Measurements from ENCODE around the gene LASP1.
"Not testable (repeated sequence)": the region's sequence is repeated elsewhere in the genome, so short reads cannot be mapped to it uniquely, and the experiment has no call there.

The LASP1 gene

GRCh38 chr17:38940404-38940803 lies 70.5 kb downstream of the LASP1 start:
- no peak for DNase-seq

- no peak for DNase-seq
Measured at GRCh38 chr17:38942696-38943334, 73.0 kb downstream of the LASP1 start.

GRCh38 chr17:38943607-38944006 lies 73.7 kb downstream of the LASP1 start:
- no peak for DNase-seq

DNA sequence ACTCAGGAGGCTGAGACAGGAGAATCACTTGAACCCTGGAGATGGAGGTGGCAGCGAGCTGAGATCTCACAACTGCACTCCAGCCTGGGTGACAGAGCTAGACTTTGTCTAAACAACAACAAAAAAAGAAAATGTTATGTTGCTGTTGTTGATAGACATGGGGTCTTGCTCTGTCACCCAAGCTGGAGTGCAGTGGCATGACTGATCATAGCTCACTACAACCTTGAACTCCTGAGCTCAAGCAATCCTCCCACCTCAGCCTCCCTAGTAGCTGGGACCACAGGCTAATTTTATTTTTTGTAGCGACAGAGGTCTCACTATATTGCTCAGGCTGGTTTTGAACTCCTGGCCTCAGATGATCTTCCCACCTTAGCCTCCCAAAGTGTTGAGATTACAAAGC lies 77.3 kb downstream of the LASP1 start:
- DNase-seq: no peak

- not testable (repeated sequence) for DNase-seq
Measured at GRCh38 chr17:38953800-38954199, 83.9 kb downstream of the LASP1 start.

DNA sequence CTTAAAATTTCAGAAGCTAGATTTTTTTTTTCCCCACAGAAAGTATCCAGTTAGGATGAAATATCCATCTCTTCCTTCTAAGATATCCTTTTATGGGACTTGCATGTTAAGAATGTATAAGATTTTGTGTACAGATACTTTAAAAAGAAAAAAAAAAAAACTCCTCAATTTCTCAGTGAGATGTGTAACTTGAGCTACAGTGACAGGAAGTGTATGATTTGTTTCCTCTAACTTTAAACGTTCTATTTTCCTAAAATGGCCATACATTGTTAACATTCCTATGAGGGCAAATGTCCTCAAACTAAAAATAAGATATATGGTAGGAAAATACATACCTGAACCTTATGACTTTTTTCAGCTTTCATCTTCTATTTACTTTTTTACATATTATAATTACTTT lies 88.5 kb downstream of the LASP1 start:
- no peak for DNase-seq

DNA sequence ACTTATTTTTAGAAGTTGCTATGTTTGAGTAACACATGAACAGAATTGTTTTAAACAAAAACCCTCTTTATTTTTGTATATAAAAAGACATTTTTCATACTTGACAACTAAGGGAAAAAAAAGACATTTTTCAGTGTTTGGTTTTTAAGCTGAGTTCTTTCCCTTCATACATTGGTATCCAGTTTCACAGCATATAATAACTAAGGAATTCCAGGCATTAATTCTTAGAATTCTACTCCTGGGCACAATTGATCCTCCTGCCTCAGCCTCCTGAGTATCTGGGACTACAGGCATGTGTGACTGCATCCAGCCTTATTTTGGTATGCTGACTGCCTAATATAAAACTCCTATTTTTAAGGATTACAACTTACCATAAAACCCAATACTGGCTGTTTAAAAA lies 88.9 kb downstream of the LASP1 start:
- DNase-seq: no peak

GRCh38 chr17:38959508-38959907 lies 89.7 kb downstream of the LASP1 start:
- no peak for DNase-seq

DNA sequence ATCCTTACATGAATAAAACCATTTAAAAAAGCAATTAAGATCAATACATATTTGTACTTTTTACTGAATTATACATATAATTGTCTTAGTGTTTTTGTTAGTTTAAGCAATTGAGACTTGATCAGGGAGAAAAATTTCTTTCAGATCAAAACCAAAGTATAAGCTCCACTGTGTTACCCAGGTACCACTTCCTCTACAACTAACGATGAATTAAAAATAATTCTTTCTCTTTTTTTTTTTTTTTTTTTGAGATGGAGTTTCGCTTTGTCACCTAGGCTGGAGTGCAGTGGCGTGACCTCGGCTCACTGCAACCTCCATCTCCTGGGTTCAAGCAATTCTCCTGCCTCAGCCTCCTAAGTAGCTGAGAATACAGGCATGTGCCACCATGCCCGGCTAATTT lies 90.5 kb downstream of the LASP1 start:
- DNase-seq: no peak

DNA sequence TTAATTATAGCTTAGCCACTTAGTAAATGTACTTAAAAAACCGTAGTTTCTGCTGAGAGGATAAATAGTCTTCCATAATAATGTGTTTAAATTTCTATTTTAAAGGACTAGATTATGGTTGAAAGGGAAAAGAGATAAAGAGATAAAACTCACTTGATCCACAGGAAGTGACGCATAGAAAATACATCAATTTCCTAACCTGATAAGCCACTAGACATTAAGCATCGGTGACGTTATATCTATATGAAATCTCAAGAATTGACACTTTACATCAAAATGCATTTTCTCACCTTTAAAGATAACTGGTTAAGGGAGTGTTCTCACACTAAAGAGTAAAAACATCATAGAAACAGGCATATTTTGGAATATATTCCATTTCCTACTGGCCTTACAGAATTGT lies 91.6 kb downstream of the LASP1 start:
- DNase-seq: no peak

DNA sequence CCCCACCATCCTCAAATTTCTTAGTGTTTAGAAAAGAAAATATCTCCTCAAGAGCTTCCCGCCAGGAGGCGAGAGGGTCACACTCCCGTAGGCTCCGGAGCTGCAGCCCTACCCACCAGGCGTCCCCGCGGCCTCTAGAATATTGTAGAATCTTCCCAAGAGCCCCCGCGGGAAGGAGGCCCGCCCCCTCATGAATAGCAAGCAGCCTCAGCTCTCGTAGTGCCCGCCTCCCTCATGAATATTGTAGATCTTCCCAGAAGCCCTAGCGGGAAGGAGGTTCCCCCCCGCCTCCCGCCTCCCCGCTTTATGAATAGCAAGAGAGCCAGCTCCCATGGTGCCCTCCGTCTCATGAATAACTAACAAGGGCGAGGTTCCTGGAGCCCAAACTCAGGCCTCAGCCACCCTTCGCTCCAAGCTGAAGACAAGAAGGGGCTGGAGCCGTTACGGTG lies 97.5 kb downstream of the LASP1 start, which contains the start of gene FBXO47:
FBXO47 (minus strand) TSS at position 114 of the 449 bp plus-strand sequence. CDS start 4,378 bp downstream, outside the sequence.
- peak; percentile 95 for DNase-seq

DNA sequence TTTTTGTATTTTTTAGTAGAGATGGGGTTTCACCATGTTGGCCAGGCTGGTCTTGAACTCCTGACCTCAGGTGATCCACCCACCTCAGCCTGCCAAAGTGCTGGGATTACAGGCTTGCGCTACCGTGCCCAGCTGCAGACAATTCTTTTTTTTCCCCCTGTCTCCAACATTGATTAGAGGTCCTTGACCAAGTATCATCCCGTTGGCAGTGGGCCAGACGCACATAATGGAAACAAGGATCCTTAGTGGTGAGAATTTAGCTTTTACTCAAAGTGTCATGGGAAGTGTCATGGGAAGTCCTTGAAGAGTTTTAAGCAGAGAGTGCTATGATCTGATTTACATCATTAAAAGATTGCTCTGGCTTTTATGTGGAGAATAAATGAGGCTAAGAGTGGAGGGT lies 99.4 kb downstream of the LASP1 start:
- DNase-seq: no peak

- DNase-seq: no peak
Measured at GRCh38 chr17:38970128-38970527, 100.3 kb downstream of the LASP1 start.

DNA sequence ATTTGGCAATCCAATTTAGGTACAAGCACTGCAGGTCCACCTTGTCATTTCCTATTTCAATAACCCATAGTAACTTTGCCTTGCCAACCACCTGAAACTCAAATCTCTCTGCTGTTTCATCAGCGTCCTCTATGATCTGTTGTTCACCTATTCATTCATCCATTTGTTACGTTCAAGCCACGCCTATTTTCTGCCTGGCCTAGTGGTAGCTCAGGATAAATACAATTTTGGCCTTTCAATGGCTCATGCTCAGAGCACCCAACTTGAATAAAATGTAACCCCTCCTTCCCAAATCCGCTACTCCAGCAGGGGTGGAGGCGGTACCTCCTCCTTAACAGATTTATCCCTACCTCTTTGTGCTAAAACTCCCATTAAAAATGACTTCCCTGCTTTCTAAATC lies 100.9 kb downstream of the LASP1 start:
- DNase-seq: peak; percentile 15
